Stimulated activated CD4-positive, alpha-beta T cell treated with anti-CD3 and anti-CD28 coated beads, Interleukin-2, amount 100 ng/mL, for 24 hours (primary cell): ENCODE measurements around the gene TMEM63A.
"Not testable (repeated sequence)": the region's sequence is repeated elsewhere in the genome, so short reads cannot be mapped to it uniquely, and the experiment has no call there.

ENCODE experiments used
- DNase-seq, 2 donors: peaks; one replicate each; pipeline ENCODE4 v3.0.0-alpha.2; 2020

TMEM63A gene

DNA sequence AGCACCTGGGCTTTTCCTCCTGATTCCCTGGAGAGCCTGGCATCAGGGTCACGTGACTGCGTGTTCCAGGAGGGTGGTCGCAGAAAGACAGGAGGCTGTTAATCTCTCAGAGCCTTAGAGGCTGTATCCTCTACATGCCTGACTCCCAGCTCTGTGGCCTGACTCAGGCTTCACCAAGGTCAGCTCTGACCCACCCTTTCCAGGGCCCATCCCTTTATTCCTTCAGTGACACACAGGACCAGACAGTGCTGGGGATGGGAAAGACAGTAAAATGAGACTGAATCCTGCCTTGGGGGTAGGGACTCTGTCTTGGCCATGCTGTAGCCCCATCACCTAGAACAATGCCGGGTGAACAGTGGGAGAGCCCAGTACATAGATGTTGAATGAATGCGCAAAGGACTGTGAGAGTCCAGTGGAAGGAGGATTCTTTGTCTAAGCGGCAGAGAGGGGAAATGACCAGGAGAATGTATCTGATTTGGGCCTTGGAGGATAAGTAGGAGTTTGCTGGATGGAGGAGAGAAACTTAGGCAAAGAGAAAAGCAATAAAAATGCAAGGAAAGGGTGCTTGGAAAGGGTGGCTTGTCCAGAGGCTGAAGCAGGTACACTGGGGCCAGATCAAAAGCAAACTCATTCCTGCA lies 39.3 kb downstream of the TMEM63A start:
- no peak for DNase-seq

DNA sequence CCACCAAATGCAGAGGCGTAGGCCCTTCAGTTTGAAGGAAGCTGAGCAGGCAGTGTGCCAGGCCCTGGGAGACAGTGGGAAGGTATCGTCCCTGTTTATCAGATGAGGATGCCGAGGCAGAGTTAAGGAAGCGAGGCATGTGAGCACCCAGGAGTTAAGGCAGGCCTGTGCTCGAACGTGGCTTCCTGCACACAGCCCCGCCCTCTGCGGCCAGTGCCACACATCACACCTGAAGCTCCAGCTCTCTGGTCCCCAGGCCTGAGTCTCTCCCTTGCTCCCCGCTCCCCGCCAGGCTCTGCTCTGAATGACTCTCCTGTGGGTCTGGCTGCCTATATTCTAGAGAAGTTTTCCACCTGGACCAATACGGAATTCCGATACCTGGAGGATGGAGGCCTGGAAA lies 40.1 kb downstream of the TMEM63A start:
- no peak for DNase-seq

DNA sequence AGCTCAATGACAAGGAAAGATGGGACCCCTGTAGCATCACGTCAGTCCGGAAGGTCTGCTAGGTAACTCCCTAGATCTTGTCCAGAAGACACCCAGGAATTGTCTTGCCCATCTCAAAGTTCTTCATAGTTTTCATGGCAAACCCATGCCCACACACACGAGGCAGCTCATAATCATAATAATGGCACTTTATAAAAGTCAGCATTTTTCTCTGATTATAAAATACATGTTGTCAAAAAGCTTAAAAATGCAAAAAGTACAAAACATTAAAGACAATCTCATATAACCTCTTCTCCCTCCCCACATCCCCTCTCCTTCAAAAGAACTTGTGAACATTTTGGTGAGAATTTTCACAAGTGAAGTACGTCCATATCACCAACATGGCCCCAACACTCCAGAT lies 41.5 kb downstream of the TMEM63A start:
- no peak for DNase-seq

DNA sequence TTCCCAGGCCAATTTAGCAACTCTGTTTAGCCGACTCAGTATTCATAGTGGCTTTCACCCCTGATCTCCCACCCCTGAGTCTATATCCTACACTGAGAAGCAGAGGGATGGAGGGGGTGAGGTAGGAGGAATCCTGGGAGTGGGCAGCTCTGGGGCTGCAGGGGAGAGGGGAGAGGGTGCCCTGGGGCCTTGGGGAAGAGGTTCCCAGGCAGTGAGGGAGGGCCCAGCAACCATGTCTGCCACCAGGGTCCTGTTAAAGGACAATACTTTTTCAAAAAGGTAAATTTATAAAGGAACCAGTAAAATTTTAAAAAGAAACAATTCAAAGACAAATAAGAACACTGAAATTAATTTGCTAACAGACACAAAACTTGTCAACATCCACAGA lies 42.0 kb downstream of the TMEM63A start:
- DNase-seq: no peak

DNA sequence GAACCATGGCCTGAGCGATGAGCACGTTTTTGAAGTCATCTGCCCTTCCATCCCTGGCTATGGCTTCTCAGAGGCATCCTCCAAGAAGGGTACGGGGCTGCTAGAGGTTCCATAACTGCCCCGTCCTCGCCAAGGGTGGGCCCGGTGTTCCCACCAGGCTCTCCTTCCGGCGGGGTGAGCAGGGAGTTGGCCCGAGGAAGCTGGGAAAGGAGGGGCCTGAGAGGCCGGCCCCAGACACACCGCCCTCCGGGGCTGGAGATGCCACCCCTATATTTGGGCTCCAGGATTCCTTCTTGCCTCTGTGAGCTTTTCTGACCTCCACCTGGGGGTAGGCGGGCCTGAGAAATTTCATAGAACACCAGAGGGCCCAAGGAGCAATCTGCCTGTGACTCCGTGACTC lies 43.4 kb downstream of the TMEM63A start:
- no peak for DNase-seq

DNA sequence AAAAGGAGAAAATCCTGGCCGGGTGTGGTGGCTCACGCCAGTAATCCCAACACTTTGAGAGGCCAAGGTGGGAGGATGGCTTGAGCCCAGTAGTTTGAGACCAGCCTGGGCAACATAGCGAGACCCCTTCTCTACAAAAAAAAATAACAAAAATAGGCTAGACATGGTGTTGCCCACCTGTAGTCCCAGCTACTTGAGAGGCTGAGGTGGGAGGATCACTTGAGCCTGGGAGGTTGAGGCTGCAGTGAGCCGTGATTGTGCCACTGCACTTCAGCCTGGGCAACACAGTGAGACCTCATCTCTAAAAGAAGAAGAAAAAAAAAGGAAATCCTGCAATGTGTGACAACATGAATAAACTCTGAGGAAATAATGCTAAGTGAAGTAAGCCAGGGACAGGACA lies 45.9 kb downstream of the TMEM63A start:
- not testable (repeated sequence) for DNase-seq

DNA sequence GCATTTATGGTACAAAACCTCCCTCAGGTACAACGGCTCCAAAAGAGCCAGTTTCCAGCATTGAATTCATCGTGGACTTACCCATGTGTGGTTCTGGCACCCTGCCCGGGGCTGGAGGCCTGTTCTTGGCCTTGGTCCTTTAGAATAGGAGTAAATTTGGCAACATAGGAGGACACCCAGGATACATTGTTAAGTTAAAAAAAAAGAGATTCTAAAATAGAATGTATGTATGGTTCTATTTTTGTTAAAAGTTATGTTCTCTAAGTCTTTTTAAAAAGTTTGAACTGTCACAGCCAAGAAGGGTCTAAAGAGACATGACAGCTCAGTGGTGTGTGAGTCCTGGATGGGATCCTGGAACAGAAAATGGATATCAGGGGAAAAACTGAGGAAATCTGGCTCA lies 46.3 kb downstream of the TMEM63A start:
- DNase-seq: no peak

DNA sequence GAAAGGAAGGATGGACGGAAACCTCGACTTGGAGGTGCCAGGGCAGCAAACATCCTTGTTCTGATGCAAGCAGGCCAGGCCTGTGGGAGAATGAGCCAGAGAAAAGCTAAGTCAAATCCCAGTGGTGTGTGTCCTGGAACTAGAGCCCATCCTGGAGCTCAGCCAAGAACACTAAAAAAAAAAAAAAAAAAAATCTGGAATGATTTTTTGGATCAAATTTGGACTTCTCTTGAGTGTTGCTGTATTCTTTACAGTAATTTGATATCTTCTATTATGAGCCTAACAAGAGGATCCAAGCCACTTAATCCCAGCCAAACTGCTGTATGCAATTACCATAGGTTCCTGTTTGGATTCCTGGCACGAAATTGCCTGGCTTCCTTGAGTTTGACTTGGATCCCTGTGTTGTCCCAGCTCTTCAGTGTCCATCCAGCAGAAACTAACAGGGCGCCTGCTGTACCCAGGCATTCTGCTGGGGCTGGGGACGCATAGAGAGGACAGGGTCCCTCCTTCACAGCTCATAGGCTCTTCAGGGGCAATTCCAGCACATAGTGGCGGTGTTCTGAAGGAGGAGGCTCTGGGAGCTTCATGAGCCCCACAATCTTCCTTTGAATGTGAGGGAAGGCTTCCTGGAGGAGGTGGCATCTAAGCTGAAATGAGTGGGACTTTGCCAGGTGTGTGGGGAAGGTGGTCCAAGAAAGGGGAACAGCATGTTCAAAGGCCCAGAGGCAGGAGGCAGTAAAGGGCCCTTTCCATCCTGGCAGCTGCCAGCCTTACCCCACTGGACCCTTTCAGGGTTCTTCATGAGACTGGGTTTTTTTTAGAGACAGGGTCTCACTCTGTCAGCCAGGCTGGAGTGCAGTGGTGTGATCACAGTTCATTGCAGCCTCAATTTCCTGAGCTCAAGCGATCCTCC lies 47.5 kb downstream of the TMEM63A start:
- DNase-seq: no peak

DNA sequence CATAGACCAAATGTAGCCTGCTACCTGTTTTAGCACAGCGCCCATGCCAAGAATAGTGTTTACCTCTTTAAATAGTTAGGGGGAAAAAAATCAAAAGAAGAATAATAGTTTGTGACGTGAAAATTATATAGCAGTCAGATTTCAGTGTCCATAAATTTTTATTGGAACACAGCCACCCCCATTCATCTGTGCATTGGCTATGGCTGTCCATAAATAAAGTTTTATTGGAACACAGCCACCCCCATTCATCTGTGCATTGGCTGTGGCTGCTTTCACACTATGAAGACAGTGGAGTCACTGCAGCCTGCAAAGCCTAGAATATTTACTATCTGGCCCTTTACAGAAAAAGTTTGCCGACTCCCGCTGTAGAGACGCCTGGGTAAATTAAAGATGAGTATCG lies 51.3 kb downstream of the TMEM63A start:
- DNase-seq: no peak

DNA sequence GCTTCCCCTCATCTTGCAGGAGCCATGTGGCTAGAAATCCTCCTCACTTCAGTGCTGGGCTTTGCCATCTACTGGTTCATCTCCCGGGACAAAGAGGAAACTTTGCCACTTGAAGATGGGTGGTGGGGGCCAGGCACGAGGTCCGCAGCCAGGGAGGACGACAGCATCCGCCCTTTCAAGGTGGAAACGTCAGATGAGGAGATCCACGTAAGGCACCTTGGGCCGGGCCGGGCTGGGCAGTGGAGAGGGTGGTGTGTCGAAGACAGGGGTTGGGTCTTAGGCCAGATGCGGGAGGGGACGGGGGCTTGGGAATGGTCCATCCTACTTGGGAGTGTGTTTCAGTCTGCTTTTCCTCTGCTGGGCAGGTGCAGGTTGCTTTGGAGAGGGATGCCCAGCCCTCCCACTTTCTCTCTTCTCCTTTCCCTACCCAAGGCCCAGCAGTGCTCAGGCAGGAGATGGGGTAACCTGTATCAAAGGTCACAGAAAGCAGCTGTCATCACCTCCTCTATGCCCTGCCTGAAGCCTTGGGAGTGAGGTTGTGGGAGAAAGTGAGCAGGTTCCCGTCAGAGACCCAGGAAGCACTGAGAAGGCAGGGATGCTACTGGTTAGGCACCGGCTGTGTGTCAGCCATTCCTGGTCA lies 53.4 kb downstream of the TMEM63A start:
- no peak for DNase-seq

DNA sequence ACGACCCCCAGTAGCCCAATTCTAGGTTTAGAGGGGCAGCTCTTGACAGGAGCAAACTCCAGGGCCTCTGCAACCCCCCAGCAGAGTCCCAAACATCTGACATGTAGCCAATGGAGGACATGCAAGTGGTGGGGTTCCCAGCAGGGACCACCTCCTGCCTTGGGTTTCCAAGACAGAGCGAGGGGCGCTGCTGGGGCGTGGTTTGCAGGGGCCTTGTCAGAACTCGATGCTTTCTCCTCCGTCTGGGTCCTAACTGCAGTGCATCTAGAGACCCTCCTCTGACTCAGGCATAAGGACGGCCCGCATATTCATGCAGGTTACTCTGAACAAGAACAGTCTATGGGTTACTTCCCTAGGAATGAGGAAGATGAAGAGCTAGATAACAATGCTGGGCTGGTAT lies 55.1 kb downstream of the TMEM63A start:
- no peak for DNase-seq

DNA sequence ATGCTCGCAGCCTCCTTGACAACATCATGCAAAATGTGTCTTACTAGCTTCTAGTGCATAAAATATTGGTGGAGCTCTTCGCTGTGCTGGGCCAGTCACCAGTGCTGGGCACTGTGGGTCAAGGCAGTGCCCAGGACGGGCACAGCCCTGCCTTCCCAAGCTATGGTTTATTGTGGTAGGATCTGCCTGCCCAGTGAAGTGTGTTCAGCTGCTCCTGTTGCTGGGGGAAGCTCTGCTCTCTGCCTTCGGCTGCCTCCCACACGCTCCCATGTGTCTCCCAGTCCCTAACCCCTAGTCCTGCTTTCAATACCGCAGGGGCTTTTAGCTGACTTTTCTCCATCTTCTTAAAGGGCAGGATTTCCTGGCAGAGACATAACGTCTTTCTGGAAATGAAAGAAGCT lies 56.6 kb downstream of the TMEM63A start:
- no peak for DNase-seq

DNA sequence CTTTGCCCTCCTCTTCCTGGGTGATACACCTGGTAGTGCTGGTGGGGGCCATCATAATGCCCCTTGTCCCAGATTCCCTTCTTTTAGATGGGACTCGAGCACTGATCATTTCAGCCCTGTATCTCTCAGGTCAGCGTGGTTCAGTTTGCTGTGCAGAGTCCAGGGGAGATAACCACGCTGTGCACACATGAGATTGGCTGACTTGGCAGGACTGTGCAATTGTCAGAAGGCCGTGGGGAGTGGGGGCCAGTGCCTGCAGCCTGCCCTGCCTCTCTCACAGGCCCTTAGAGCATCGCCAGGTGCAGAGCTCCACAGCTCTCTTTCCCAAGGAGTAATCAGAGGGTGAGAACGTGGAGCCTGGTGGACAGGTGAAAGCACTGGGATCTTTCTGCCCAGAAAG lies 57.1 kb downstream of the TMEM63A start:
- DNase-seq: no peak

DNA sequence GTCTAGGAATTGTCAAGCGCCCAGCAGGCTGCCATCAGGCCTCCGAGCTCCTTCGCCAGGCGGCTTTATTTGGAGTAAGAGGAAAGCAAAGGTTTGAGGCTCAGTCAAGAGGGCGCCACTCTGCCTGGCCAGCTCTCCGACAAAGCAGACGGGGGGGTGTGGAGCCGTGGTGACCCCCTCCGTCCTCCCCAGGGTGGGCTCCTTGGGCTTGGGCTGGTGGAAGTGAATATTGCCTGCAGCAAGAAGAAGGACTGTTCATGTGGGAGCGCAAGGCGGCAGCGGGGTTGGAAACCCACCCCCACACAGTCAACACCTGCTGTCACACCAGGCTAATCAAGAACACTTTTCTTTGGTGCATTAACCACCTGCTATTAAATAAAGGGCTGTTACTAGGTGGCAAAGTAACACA lies 57.6 kb downstream of the TMEM63A start:
- DNase-seq: no peak

DNA sequence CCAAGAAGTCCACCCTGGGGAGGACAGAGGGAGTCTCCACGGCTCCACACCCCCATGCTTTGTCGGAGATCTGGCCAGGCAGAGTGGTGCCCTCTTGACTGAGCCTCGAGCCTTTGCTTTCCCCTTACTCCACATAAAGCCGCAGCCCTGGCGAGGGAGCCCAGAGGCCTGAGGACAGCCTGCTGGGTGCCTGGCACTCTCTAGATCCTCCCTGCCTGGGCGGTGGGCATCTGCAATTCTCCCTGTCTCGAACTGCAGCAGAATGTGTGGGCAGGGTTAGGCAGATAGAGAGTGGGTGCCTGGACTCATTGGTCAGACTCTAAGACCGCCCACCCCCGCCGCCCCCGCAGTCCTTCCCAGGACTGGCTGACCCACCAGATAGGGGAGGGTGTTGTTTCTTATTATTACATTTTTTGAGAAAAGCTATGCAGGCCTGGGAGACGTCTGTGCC lies 58.3 kb downstream of the TMEM63A start:
- no peak for DNase-seq

DNA sequence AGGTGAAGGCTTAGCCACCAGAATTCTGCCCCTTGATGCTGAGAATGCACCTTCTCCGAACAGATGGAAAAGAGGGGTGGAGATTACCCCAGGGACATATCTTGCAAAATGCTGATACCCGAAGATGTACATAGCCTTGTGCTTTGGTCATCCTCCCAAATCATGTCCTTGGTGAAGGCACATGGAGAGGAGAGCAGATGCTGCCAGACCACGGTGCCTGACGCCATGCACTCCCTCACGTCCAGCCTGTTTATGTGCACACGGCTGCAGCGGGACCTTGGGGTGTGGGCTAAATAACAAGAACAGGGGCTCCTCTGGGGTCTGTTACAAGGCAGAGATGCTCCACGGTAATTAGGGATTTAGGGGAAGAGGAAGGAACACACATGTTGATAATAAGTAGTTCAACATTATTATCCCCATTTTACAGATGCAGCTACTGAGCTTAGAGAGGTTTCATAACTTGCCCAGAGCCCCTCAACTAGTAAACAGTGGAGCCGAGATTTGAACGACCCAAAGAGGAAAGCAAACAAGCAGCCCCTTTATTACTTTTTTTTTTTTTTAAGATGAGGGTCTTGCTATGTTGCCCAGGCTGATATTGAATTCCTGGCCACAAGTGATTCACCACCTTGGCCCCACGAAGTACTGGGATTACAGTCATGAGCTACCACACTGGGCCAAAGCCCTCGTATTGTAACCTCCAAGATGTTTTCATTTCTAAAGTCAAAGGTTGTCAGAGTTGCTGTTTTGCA lies 59.4 kb downstream of the TMEM63A start:
- DNase-seq: no peak

DNA sequence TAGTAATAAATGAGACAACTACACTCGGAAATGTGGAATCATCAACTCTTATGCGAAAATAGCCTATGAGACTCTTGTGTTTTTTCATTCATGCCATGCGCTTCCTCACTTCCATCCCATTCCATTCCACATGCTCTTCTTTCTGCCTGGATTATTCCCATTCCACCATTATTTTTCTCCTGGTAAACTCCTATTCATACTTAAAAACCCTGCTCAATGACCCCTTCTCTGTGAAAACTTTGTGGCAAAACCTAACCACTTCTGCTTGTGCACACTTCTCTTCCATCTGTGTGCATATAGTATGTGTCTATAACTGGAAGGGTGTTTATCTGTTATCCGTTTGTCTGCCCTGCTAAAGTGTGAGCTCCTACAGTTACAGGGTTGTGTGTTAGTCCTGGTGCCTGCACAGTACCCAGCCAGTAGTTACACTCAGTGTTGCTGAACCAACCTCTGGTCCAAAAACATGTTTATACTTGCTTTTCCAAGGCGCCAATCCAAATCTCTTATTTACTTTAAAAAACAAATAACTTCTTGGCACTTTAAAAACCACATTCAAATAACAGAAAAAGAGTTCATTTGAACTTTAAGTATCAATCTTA lies 61.6 kb downstream of the TMEM63A start:
- DNase-seq: no peak

DNA sequence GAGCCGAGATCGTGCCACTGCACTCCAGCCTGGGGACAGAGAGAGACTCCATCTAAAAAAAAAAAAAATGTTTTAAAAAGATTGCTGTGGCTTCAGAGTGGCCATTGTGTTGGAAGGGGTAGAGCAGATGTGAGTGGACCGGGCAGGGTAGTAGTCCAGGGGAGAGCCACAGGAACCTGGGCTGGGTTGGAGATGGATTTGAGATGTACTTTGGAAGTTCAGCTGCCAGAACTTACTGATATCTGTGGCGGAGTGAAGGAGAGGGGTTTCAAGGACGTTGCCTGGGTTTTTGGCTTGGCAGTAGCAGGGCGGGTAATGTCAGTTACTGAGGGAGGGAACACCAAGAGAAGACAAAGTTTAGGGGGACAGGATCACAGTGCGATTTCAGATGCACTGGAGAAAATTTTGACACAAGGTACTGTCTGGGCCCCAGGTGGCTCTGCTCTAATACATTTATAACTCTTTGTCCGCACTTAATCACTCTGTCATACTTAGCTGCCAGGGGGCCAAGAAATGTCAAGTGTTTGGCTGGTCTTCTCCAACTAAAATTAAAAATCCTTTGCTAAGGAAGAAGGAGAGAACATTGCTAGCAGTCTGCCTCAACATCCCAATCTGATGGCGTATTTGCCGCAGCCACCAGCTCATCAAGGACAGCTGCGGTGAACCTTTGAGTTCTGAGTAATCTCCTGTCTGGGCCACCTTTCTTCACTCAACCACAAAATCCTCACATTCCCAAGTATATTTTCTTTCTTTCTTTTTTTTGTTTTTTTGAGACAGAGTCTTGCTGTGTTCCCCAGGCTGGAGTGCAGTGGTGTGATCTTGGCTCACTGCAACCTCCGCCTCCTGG lies 62.6 kb downstream of the TMEM63A start:
- DNase-seq: no peak

DNA sequence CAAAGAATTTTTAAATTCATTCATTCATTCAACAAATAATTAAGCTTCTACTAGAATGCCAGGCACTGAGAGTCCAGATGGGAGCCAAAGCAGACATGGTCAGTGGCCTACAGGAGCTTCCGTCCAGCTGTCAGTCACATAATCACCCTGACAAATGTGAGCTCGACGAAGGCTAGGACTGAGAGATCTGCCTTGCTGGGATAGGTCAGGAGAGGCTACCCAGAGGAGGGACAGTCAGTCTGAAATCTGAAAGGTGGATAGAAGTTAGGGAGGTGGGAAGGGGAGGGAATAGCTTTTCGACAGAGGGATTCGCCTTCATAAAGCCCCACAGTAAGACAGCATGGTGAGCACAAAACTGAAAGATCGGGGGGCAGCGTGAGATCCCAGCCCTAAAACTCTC lies 64.0 kb downstream of the TMEM63A start:
- DNase-seq: no peak

DNA sequence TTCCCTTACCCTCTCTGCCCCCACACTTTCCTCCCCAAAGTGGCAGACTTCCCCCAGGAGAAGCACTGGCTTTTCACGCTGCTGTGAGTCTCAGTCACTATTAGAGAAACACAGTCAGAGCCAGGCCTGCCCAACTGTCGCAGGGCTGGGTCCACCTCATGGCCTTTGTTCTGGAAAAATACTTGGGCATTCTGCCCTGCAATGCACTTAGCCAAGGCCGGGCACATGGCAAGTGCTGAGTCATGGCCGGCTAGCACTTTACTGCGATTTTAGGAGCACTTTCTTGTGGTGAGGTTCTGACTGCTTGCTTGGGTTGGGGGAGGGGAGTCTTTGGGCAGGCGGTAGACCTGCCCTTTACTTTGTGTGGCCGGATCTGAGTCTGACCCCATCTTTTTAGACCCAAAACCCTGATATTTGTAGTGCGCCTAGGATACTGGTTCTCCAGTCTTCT lies 64.5 kb downstream of the TMEM63A start:
- no peak for DNase-seq

DNA sequence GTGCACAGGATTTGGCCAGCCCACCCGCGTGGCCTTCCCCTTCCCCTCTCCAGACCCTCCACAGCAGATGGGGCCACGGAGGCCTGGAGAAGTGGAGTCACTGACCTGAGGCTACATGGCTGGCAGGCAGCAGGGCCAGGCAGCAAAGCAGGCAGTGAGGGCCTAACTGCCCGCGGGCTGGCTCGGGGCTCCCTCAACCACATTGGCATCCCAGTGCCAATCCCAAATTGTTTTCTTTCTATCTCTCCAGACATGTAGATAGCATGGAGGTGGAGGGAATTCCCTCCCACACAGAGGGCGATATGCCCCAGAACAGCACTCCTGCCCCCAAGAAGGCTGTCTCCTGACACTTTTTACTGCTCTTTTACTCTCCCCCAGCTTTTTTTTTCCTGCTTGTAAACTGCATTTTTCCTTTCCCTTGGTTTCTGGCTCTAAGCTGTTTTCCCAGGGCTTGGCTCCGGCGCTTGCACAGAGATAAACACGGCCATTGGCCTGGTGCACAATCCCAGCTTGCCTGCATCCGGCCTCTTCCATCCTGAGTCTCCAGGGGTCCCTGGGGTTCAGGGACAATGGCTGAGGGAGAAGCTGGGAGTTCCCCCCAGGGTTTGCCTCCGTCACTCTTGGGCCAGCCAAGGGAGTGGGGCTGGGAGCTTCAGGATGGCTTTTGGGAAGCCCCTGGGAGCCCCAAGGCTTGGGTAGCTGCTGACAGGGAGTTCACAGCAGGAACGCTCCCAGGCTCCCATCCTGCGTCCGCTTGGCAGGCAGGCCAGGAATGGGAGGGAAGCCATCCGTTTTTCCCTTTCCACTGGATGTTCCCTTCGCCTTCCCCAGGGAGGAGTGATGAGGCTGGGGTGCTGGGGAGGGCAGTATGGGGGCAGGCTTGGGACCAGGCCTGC lies 65.3 kb downstream of the TMEM63A start:
- no peak for DNase-seq
